Mammary epithelial cell (primary cell): ENCODE measurements around the gene GSTM4.

Experiments used
- EZH2 ChIP-seq: IDR thresholded peaks from 2 replicates; pipeline ENCODE4 v1.6.1; 2012; ENCODE audit warnings: low read length, inconsistent platforms, borderline replicate concordance
- TF ChIP-seq, protein P1 (sequence below), 2 donors: IDR thresholded peaks in 1 of 2; conservative IDR thresholded peaks in 1 of 2; 2 replicates each; pipeline ENCODE4 v1.5.1; 2011 to 2012; ENCODE audit warnings: inconsistent platforms in 2 of 2, low read length in 2 of 2, mild to moderate bottlenecking in 2 of 2, control low read depth in 1 of 2, low read depth in 1 of 2; ENCODE audit not compliant: insufficient read depth in 1 of 2; ENCODE audit errors: extremely low read depth in 1 of 2

DNA sequence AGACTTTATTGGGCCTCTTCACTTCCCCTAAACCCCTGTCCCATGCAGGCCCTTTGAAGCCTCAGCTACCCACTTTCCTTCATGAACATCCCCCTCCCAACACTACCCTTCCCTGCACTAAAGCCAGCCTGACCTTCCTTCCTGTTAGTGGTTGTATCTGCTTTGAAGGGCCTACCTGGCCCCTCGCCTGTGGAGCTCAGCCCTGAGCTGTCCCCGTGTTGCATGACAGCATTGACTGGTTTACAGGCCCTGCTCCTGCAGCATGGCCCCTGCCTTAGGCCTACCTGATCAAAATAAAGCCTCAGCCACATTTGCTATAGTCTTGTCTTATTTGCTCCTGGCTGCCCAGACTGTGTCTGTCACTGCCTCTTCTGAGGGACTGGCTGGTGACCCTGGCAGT is 5.5 kb downstream of the GSTM4 start:
- TF ChIP-seq, protein P1, sequence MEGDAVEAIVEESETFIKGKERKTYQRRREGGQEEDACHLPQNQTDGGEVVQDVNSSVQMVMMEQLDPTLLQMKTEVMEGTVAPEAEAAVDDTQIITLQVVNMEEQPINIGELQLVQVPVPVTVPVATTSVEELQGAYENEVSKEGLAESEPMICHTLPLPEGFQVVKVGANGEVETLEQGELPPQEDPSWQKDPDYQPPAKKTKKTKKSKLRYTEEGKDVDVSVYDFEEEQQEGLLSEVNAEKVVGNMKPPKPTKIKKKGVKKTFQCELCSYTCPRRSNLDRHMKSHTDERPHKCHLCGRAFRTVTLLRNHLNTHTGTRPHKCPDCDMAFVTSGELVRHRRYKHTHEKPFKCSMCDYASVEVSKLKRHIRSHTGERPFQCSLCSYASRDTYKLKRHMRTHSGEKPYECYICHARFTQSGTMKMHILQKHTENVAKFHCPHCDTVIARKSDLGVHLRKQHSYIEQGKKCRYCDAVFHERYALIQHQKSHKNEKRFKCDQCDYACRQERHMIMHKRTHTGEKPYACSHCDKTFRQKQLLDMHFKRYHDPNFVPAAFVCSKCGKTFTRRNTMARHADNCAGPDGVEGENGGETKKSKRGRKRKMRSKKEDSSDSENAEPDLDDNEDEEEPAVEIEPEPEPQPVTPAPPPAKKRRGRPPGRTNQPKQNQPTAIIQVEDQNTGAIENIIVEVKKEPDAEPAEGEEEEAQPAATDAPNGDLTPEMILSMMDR (conservative IDR thresholded peaks at IDR 0.05 in 1 of 2, IDR thresholded peaks at IDR 0.05 in 1 of 2; ENCODE audit: extremely low read depth in 1 of 2, insufficient read depth in 1 of 2, low read depth in 1 of 2, low read length in 2 of 2), result no peak
- no peak for TF ChIP-seq EZH2
